HepG2 (cell line): Measurements from ENCODE around the gene PLEKHA3. TPM values are rescaled to one million over a fixed set of nuclear protein-coding genes. Genes with fewer than 3 reads are reported as not detected.
A peak's percentile ranks its signal among the peaks of the same experiment; 100 is the strongest.

Source experiments
- ARID3A ChIP-seq: IDR thresholded peaks from 2 replicates; pipeline ENCODE4 v1.6.1; 2012; ENCODE audit warnings: low read depth, low read length, improper control_type of control experiment
- BCL6 ChIP-seq: IDR thresholded peaks from 2 replicates; pipeline ENCODE4 v1.6.1; 2016; ENCODE audit warnings: missing genetic modification reagents, missing compliant biosample characterization
- ELF3 ChIP-seq: IDR thresholded peaks from 2 replicates; pipeline ENCODE4 v1.6.1; 2016; ENCODE audit warnings: missing genetic modification reagents, missing compliant biosample characterization
- FOXK1 ChIP-seq: sonication (generic); formaldehyde crosslinking; IDR thresholded peaks from 2 replicates; pipeline ENCODE4 v1.4.0; 2020; ENCODE audit warnings: low read depth, missing genetic modification reagents, borderline replicate concordance
- GATAD2A ChIP-seq: IDR thresholded peaks from 2 replicates; pipeline ENCODE4 v1.6.1; 2016
- HDAC1 ChIP-seq: sonication (generic); formaldehyde crosslinking; IDR thresholded peaks from 2 replicates; pipeline ENCODE4 v1.5.1; 2020; ENCODE audit warnings: mild to moderate bottlenecking, missing genetic modification reagents
- HNF1A ChIP-seq, 2 experiments: sonication (generic) in 1 of 2; formaldehyde crosslinking in 1 of 2; IDR thresholded peaks; 2 replicates each; pipeline versions ENCODE4 v1.4.0 to v1.6.1; 2016 to 2020; ENCODE audit warnings: borderline replicate concordance in 1 of 2, low read depth in 1 of 2, mild to moderate bottlenecking in 1 of 2, missing genetic modification reagents in 1 of 2
- NR2F2 ChIP-seq: IDR thresholded peaks from 2 replicates; pipeline ENCODE4 v1.6.1; 2012; ENCODE audit warnings: low read depth, inconsistent platforms, borderline replicate concordance
- PITX1 ChIP-seq: sonication (generic); formaldehyde crosslinking; IDR thresholded peaks from 2 replicates; pipeline ENCODE4 v1.5.1; 2020; ENCODE audit warnings: mild to moderate bottlenecking, missing genetic modification reagents
- RAD21 ChIP-seq: fragments of 450-650 bp; formaldehyde crosslinking; IDR thresholded peaks from 2 replicates; pipeline ENCODE4 v1.5.0; 2020; ENCODE audit warnings: mild to moderate bottlenecking
- SMC3 ChIP-seq: IDR thresholded peaks from 2 replicates; pipeline ENCODE4 v1.6.1; 2011; ENCODE audit warnings: low read length, improper control_type of control experiment
- SOX6 ChIP-seq, 2 experiments: fragments of 450-650 bp in 1 of 2; sonication (generic) in 1 of 2; formaldehyde crosslinking in 1 of 2; IDR thresholded peaks; 2 replicates each; pipeline versions ENCODE4 v1.4.0 to v1.6.1; 2017 to 2020; ENCODE audit warnings: antibody characterized with exemption in 1 of 2, mild to moderate bottlenecking in 1 of 2, missing genetic modification reagents in 1 of 2
- SUZ12 ChIP-seq: fragments of 150-350 bp; IDR thresholded peaks from 2 replicates; pipeline ENCODE4 v1.6.1; 2014; ENCODE audit warnings: low read depth, low read length
- TCF12 ChIP-seq, 2 experiments: fragments of 450-650 bp in 1 of 2; sonication (generic) in 1 of 2; formaldehyde crosslinking in 1 of 2; IDR thresholded peaks; 2 replicates each; pipeline versions ENCODE4 v1.6.1 to v1.8.0; 2017 to 2022; ENCODE audit warnings: antibody characterized with exemption in 1 of 2, mild to moderate bottlenecking in 1 of 2, missing genetic modification reagents in 1 of 2, moderate library complexity in 1 of 2
- ZKSCAN1 ChIP-seq: fragments of 150-350 bp; IDR thresholded peaks from 2 replicates; pipeline ENCODE4 v1.6.1; 2014; ENCODE audit warnings: low read length
- ZNF292 ChIP-seq: sonication (generic); formaldehyde crosslinking; IDR thresholded peaks from 2 replicates; pipeline ENCODE4 v1.8.1; 2022; ENCODE audit warnings: mild to moderate bottlenecking, low read depth, missing genetic modification reagents, borderline replicate concordance
- ZNF33A ChIP-seq: sonication (generic); formaldehyde crosslinking; IDR thresholded peaks from 2 replicates; pipeline ENCODE4 v1.5.1; 2020; ENCODE audit warnings: missing genetic modification reagents, mild to moderate bottlenecking, moderate library complexity, borderline replicate concordance
- polyA plus RNA-seq, 8 experiments: library from polyadenylated mRNA; depleted of rRNA in 3 of 8; stranded (reverse) in 7 of 8; unstranded in 1 of 8; fragments of >200 nt; fragmentation: Illumina TruSeq in 4 of 8; extraction: Trizol in 4 of 8; gene quantifications; 2 replicates each; pipeline versions ENCODE4 v1.2.1 to v1.2.3, GENCODE V29; 2011 to 2016; ENCODE audit warnings: low read depth in 4 of 8, missing spikeins in 1 of 8, mixed read lengths in 1 of 8; ENCODE audit not compliant: insufficient read depth in 1 of 8
- total RNA-seq, 5 experiments: library from RNA; depleted of rRNA; stranded (reverse); fragments of >200 nt; fragmentation: Illumina TruSeq; extraction: Trizol; gene quantifications; 2 replicates each; pipeline ENCODE4 v1.2.3, GENCODE V29; 2016; ENCODE audit warnings: low read depth in 1 of 5
- TF ChIP-seq, protein P1 (sequence below): sonication (generic); formaldehyde crosslinking; IDR thresholded peaks from 2 replicates; pipeline ENCODE4 v1.4.0; 2020; ENCODE audit warnings: low read depth, missing genetic modification reagents

PLEKHA3 gene
- total and polyA plus RNA-seq, 2 of the 13 experiments (the other 11 are each of a cell fraction or from before 2014, with no cell fraction given): 11.7 to 23.1 TPM

GRCh38 chr2:178469219-178469849, 10.9 kb upstream of the PLEKHA3 start (continued):
- TF ChIP-seq SMC3 (no peak; the same call in 1 of the 2 replicates), FOXK1 (CRISPR knock-in tag) (peak; percentile 21; the same call in 1 of the 2 replicates), ZNF292 (CRISPR knock-in tag) (peak; percentile 61; the same call in 1 of the 2 replicates), ELF3 (CRISPR knock-in tag) (peak; percentile 45; the same call in 1 of the 2 replicates), PITX1 (CRISPR knock-in tag) (no peak), RAD21 (no peak), TCF12 (IDR thresholded peaks at IDR 0.05) (no peak), TCF12 (CRISPR knock-in tag; IDR thresholded peaks at IDR 0.05) (no peak), BCL6 (CRISPR knock-in tag) (0 out of 2 replicates have a peak, but pooled peaks have one; percentile 26), SOX6 (IDR thresholded peaks at IDR 0.05) (no peak), SOX6 (CRISPR knock-in tag; IDR thresholded peaks at IDR 0.05) (peak; percentile 81), SUZ12 (no peak), HDAC1 (CRISPR knock-in tag) (peak; percentile 66), ZNF33A (CRISPR knock-in tag) (peak; percentile 61; the same call in 1 of the 2 replicates), ARID3A (peak; percentile 99), HNF1A (IDR thresholded peaks at IDR 0.05; ENCODE audit: low read depth) (peak; percentile 26; the same call in 1 of the 2 replicates), HNF1A (CRISPR knock-in tag; IDR thresholded peaks at IDR 0.05; ENCODE audit: borderline replicate concordance) (no peak), GATAD2A (CRISPR knock-in tag) (peak; percentile 95), NR2F2 (peak; percentile 46; the same call in 1 of the 2 replicates), ZKSCAN1 (no peak)
- TF ChIP-seq, protein P1, sequence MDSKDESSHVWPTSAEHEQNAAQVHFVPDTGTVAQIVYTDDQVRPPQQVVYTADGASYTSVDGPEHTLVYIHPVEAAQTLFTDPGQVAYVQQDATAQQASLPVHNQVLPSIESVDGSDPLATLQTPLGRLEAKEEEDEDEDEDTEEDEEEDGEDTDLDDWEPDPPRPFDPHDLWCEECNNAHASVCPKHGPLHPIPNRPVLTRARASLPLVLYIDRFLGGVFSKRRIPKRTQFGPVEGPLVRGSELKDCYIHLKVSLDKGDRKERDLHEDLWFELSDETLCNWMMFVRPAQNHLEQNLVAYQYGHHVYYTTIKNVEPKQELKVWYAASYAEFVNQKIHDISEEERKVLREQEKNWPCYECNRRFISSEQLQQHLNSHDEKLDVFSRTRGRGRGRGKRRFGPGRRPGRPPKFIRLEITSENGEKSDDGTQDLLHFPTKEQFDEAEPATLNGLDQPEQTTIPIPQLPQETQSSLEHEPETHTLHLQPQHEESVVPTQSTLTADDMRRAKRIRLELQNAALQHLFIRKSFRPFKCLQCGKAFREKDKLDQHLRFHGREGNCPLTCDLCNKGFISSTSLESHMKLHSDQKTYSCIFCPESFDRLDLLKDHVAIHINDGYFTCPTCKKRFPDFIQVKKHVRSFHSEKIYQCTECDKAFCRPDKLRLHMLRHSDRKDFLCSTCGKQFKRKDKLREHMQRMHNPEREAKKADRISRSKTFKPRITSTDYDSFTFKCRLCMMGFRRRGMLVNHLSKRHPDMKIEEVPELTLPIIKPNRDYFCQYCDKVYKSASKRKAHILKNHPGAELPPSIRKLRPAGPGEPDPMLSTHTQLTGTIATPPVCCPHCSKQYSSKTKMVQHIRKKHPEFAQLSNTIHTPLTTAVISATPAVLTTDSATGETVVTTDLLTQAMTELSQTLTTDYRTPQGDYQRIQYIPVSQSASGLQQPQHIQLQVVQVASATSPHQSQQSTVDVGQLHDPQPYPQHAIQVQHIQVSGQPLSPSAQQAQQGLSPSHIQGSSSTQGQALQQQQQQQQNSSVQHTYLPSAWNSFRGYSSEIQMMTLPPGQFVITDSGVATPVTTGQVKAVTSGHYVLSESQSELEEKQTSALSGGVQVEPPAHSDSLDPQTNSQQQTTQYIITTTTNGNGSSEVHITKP: no peak
